HCT116 (cell line): Measurements from ENCODE around the gene CAMKMT.

Experiments
- EZH2 ChIP-seq: fragments of 200-600 bp; sonication (generic); IDR thresholded peaks from 2 replicates; pipeline ENCODE4 v1.6.1; 2017; ENCODE audit warnings: antibody characterized with exemption, mixed run types
- EZH2phosphoT487 ChIP-seq: fragments of 200-600 bp; IDR thresholded peaks from 2 replicates; pipeline ENCODE4 v1.6.1; 2018; ENCODE audit warnings: antibody characterized with exemption, borderline replicate concordance
- JUND ChIP-seq: IDR thresholded peaks from 2 replicates; pipeline ENCODE4 v1.6.1; 2012
- RAD21 ChIP-seq: IDR thresholded peaks from 2 replicates; pipeline ENCODE4 v1.6.1; 2012; ENCODE audit warnings: low read depth, mild to moderate bottlenecking
- TF ChIP-seq, protein P1 (sequence below): IDR thresholded peaks from 2 replicates; pipeline ENCODE4 v1.6.1; 2012
- TF ChIP-seq, protein P2 (sequence below), 3 experiments: fragments of 200-600 bp in 1 of 3; sonication (generic) in 1 of 3; IDR thresholded peaks in 2 of 3; conservative IDR thresholded peaks in 1 of 3; 2 replicates each; pipeline ENCODE4 v1.5.1; 2012 to 2017; ENCODE audit warnings: low read depth in 2 of 3, low read length in 2 of 3, antibody characterized with exemption in 1 of 3, borderline replicate concordance in 1 of 3, control low read depth in 1 of 3, mild to moderate bottlenecking in 1 of 3, mixed read lengths in 1 of 3, mixed run types in 1 of 3, moderate library complexity in 1 of 3; ENCODE audit not compliant: insufficient read depth in 1 of 3

DNA sequence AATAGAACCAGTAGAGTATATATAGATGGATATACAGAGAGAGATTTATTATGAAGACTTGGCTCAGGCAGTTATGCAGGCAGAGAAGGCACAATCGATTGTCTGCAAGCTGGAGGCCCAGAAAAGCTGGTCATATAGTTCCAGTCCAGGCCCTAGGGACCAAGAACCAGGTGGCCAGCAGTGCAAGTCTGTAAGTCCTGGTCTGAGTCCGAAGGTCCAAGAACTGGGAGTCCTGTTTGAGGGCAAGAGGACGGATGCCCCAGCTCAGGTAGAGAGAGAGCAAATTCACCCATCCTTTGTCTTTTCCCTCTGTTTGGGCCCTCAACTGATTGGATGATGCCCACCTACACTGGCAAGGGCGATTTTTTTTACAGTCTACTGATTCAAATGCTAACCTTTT, 164.6 kb downstream of the CAMKMT start:
- TF ChIP-seq RAD21 (no peak), EZH2phosphoT487 (no peak), EZH2 (no peak), JUND (no peak)
- TF ChIP-seq, protein P1, sequence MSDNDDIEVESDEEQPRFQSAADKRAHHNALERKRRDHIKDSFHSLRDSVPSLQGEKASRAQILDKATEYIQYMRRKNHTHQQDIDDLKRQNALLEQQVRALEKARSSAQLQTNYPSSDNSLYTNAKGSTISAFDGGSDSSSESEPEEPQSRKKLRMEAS = no peak
- TF ChIP-seq, protein P2, sequence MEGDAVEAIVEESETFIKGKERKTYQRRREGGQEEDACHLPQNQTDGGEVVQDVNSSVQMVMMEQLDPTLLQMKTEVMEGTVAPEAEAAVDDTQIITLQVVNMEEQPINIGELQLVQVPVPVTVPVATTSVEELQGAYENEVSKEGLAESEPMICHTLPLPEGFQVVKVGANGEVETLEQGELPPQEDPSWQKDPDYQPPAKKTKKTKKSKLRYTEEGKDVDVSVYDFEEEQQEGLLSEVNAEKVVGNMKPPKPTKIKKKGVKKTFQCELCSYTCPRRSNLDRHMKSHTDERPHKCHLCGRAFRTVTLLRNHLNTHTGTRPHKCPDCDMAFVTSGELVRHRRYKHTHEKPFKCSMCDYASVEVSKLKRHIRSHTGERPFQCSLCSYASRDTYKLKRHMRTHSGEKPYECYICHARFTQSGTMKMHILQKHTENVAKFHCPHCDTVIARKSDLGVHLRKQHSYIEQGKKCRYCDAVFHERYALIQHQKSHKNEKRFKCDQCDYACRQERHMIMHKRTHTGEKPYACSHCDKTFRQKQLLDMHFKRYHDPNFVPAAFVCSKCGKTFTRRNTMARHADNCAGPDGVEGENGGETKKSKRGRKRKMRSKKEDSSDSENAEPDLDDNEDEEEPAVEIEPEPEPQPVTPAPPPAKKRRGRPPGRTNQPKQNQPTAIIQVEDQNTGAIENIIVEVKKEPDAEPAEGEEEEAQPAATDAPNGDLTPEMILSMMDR (IDR thresholded peaks at IDR 0.05 in 2 of 3, conservative IDR thresholded peaks at IDR 0.05 in 1 of 3; ENCODE audit: borderline replicate concordance in 1 of 3, insufficient read depth in 1 of 3, low read depth in 2 of 3, low read length in 2 of 3) = no peak
